ENCODE data around the gene MRPS6.

DNA sequence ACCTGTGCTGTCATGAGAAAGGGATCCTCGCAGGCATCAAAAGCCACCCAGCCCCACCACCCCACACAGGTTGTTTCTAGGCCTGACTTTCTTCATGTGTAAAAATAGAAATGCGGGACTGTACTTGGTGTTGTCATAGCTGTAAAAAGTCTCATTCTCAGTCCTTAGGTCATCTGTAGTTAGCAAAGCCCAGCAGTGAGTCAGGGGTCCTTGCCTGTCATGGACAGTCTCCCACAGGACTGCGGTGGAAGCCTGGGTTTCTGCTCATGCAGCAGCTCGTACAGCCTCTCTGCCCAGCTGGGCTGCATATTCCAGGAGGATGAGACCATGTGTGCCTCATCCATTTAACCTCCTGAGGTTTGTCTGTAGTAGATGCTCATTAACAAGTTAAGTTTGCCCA is 58.2 kb downstream of the MRPS6 start:
- no peak for TF ChIP-seq POLR2AphosphoS5 (IDR thresholded peaks at IDR 0.05; ENCODE audit: low read depth, low read length)
- TF ChIP-seq REST (IDR thresholded peaks at IDR 0.05; ENCODE audit: insufficient read depth in 1 of 2, low read depth in 2 of 2, low read length in 2 of 2), result no peak
- TF ChIP-seq TAF1 (IDR thresholded peaks at IDR 0.05; ENCODE audit: borderline replicate concordance, insufficient read depth, low read length), result no peak
- TF ChIP-seq SIN3A (IDR thresholded peaks at IDR 0.05; ENCODE audit: borderline replicate concordance, insufficient read depth, low read length), result no peak

Data from PFSK-1 (cell line).